Measurements from ENCODE around the gene ACSS2. TPM values are rescaled to one million over a fixed set of nuclear protein-coding genes. Genes with fewer than 3 reads are reported as not detected.

Gene ACSS2
- total RNA-seq, 2 donors from 2014 or later: 258 to 394 TPM

DNA sequence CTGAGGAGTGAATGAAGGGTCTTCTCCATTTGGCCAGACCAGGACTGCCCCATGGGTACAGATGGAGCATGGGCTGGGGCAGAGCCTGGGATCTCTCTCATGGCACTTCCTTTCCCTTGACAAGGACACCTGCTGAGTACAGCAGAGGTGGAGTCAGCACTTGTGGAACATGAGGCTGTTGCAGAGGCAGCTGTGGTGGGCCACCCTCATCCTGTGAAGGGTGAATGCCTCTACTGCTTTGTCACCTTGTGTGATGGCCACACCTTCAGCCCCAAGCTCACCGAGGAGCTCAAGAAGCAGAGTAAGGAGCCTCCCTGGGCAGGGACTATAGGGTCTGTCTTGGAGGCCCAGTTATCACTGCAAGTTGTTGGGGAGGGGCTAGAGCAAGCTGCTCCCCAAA, 49.6 kb downstream of the ACSS2 start:
- no peak overlapping the region for H3K27ac ChIP-seq
- TF ChIP-seq, protein P1, sequence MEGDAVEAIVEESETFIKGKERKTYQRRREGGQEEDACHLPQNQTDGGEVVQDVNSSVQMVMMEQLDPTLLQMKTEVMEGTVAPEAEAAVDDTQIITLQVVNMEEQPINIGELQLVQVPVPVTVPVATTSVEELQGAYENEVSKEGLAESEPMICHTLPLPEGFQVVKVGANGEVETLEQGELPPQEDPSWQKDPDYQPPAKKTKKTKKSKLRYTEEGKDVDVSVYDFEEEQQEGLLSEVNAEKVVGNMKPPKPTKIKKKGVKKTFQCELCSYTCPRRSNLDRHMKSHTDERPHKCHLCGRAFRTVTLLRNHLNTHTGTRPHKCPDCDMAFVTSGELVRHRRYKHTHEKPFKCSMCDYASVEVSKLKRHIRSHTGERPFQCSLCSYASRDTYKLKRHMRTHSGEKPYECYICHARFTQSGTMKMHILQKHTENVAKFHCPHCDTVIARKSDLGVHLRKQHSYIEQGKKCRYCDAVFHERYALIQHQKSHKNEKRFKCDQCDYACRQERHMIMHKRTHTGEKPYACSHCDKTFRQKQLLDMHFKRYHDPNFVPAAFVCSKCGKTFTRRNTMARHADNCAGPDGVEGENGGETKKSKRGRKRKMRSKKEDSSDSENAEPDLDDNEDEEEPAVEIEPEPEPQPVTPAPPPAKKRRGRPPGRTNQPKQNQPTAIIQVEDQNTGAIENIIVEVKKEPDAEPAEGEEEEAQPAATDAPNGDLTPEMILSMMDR (IDR thresholded peaks at IDR 0.05): no peak
- H3K4me3 ChIP-seq: no peak overlapping the region
- intact Hi-C loops (cut with DNase I): no loop called here
- no peaks in the 10 kb centered on the region for H3K9me3 ChIP-seq
- DNase-seq: no peak
- no peaks in the 10 kb centered on the region for H3K4me1 ChIP-seq
- no peak overlapping the region for H3K9ac ChIP-seq (ENCODE audit: low read depth in 2 of 2, low read length in 2 of 2)
- H3K36me3 ChIP-seq: peaks cover 47% of the 10 kb centered on the region
- no peaks in the 10 kb centered on the region for H3K27me3 ChIP-seq

DNA sequence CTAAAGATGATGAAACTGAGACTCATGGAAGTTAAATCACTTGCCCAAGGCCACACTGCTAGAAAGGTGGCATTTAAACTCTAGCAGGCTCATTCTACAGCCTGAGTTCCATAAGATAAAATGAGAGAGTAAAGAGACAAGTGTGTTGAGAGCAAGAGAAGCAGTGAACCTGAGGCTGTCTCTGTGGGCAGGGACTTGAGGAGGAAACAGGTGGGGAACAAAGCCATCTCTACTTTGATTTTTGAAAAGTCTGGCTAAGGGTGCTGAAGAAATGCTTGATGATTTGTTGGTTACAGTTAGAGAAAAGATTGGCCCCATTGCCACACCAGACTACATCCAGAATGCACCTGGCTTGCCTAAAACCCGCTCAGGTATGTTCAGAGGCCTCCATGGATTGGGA, 50.2 kb downstream of the ACSS2 start:
- Histone ChIP-seq H3K9me3 (no peaks in the 10 kb centered on the region), H3K4me1 (no peaks in the 10 kb centered on the region), H3K27ac (no peak overlapping the region), H3K27me3 (no peaks in the 10 kb centered on the region), H3K36me3 (peaks cover 41% of the 10 kb centered on the region), H3K4me3 (no peak overlapping the region), H3K9ac (ENCODE audit: low read depth in 2 of 2, low read length in 2 of 2) (no peak overlapping the region)
- TF ChIP-seq, protein P1 (IDR thresholded peaks at IDR 0.05): no peak
- intact Hi-C loops (cut with DNase I): no loop called here
- no peak for DNase-seq

DNA sequence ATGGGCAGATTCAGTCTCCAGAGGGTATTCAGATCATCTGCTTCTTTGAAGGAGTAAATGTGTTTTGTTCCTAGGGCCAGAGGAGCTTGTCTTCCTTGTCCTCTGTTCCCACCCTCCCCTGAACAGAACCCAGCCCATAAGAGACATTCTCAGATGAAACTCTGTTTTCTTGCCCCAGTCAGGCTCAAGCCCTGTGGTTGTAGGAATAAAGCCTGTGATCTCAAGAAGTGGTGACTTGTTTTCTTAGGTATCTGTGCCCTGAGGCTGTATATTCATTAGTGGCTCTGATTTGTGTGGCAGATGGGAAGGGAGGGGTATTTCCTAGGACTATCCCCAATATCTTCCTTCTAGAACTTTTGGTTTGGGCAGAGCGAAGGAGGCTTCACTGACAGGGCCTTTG, 51.3 kb downstream of the ACSS2 start:
- no peak overlapping the region for H3K27ac ChIP-seq
- no peak overlapping the region for H3K9ac ChIP-seq (ENCODE audit: low read depth in 2 of 2, low read length in 2 of 2)
- no peaks in the 10 kb centered on the region for H3K9me3 ChIP-seq
- H3K4me3 ChIP-seq: no peak overlapping the region
- peaks cover 31% of the 10 kb centered on the region for H3K36me3 ChIP-seq
- TF ChIP-seq, protein P1 (IDR thresholded peaks at IDR 0.05): no peak
- no peak for DNase-seq
- H3K27me3 ChIP-seq: no peaks in the 10 kb centered on the region
- no peaks in the 10 kb centered on the region for H3K4me1 ChIP-seq
- intact Hi-C loops (cut with DNase I): no loop called here

DNA sequence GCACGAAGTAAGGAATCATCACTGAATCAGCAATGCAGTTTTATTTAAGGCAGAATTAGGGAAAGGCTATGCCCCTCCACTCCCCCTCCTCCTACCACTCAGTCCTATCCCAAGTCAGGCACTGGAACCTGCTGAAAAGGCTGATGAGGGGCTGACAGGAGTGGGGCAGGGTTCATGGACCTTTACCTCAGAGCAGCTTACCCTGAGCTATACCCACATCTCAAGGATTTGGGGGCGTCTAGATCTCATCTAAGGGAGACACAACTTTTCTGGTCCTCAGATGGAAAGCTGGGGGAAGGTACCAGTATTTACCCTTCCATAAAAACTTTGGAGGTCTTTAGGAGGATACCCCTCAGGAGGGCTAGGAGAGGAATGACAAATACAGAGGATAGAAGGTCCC, 52.0 kb downstream of the ACSS2 start:
- no peak overlapping the region for H3K4me3 ChIP-seq
- H3K27me3 ChIP-seq: no peaks in the 10 kb centered on the region
- no peaks in the 10 kb centered on the region for H3K4me1 ChIP-seq
- TF ChIP-seq, protein P1 (IDR thresholded peaks at IDR 0.05): no peak
- DNase-seq: no peak
- no peak overlapping the region for H3K27ac ChIP-seq
- peaks cover 26% of the 10 kb centered on the region for H3K36me3 ChIP-seq
- no peak overlapping the region for H3K9ac ChIP-seq (ENCODE audit: low read depth in 2 of 2, low read length in 2 of 2)
- intact Hi-C loops (cut with DNase I): no loop called here
- no peaks in the 10 kb centered on the region for H3K9me3 ChIP-seq

DNA sequence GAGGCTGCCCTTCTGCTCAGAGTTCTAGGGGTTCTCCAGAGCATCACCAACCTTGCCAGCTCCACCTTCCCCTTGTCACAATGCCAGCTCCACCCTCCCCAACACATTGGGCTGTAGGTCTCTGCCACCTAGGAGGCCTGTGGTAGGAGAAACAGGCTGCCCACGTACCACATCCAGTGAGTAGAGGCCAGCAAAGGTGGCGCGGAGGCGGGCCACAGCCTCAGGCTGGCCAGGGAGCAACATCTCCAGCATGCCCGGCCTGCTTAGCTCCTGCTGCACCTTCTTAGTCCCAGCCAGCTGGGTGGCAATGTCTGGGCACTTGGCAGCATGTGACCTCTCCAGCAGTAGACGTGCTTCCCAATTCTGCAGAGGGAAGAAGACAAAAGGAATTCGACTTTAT, 55.4 kb downstream of the ACSS2 start:
- TF ChIP-seq, protein P1 (IDR thresholded peaks at IDR 0.05): no peak
- intact Hi-C loops (cut with DNase I): no loop called here
- Histone ChIP-seq H3K4me1 (no peaks in the 10 kb centered on the region), H3K9me3 (no peaks in the 10 kb centered on the region), H3K27ac (no peak overlapping the region), H3K4me3 (no peak overlapping the region), H3K27me3 (no peaks in the 10 kb centered on the region), H3K36me3 (peaks cover 17% of the 10 kb centered on the region), H3K9ac (ENCODE audit: low read depth in 2 of 2, low read length in 2 of 2) (no peak overlapping the region)
- DNase-seq: no peak

All from colonic mucosa (tissue), 4 donors.